OCI-LY1 (cell line): ENCODE data around the gene GRM7.

ENCODE experiments used
- H2AFZ ChIP-seq: fragments of 200-600 bp; sonication (generic), shearing (Covaris generic); 2 replicates; pipeline ENCODE4 v1.6.0; 2014; ENCODE audit warnings: antibody characterized with exemption, mild to moderate bottlenecking, low read length
- H3F3A ChIP-seq: fragments of 200-600 bp; sonication (generic), shearing (Covaris generic); 2 replicates; pipeline ENCODE4 v1.6.0; 2014; ENCODE audit warnings: mild to moderate bottlenecking, antibody characterized with exemption, low read length, moderate library complexity; ENCODE audit not compliant: insufficient read depth
- H3K27ac ChIP-seq: fragments of 200-600 bp; sonication (generic); 2 replicates; pipeline ENCODE4 v1.5.1; 2014; ENCODE audit warnings: low read length, mixed run types, mild to moderate bottlenecking, low read depth; ENCODE audit not compliant: poor library complexity, severe bottlenecking
- H3K27me3 ChIP-seq: fragments of 200-600 bp; sonication (generic); 2 replicates; pipeline ENCODE4 v1.6.0; 2014; ENCODE audit warnings: antibody characterized with exemption, mild to moderate bottlenecking, low read length, moderate library complexity; ENCODE audit not compliant: insufficient read depth
- H3K36me3 ChIP-seq: fragments of 200-600 bp; sonication (generic); 2 replicates; pipeline ENCODE4 v1.6.1; 2014; ENCODE audit warnings: mild to moderate bottlenecking, antibody characterized with exemption, low read length, moderate library complexity, mixed read lengths; ENCODE audit not compliant: insufficient read depth
- H3K4me1 ChIP-seq: fragments of 200-600 bp; sonication (generic); 2 replicates; pipeline ENCODE4 v1.5.1; 2014; ENCODE audit warnings: mild to moderate bottlenecking, low read length, moderate library complexity; ENCODE audit not compliant: insufficient read depth, severe bottlenecking
- H3K4me2 ChIP-seq: fragments of 200-600 bp; sonication (generic), shearing (Covaris generic); 2 replicates; pipeline ENCODE4 v1.6.1; 2014; ENCODE audit warnings: low read length
- H3K4me3 ChIP-seq: fragments of 200-600 bp; sonication (generic); 2 replicates; pipeline ENCODE4 v1.5.1; 2014; ENCODE audit warnings: low read length, low read depth, mild to moderate bottlenecking, mixed read lengths; ENCODE audit not compliant: poor library complexity, severe bottlenecking
- H3K79me2 ChIP-seq: fragments of 200-600 bp; shearing (Covaris generic); 2 replicates; pipeline ENCODE4 v1.6.1; 2016; ENCODE audit warnings: mixed run types, low read length, mixed read lengths; ENCODE audit not compliant: insufficient read depth
- H3K9ac ChIP-seq: fragments of 200-600 bp; sonication (generic), shearing (Covaris generic); 2 replicates; pipeline ENCODE4 v1.6.1; 2014; ENCODE audit warnings: mild to moderate bottlenecking, low read length, mixed read lengths
- H3K9me2 ChIP-seq: fragments of 200-600 bp; sonication (generic), shearing (Covaris generic); 2 replicates; pipeline ENCODE4 v1.6.1; 2014; ENCODE audit warnings: low read depth, mild to moderate bottlenecking, low read length, mixed read lengths
- H3K9me3 ChIP-seq: fragments of 200-600 bp; shearing (Covaris generic); 2 replicates; pipeline ENCODE4 v1.6.1; 2014; ENCODE audit warnings: low read length, mixed read lengths
- H4K20me1 ChIP-seq: fragments of 200-600 bp; sonication (generic), shearing (Covaris generic); 2 replicates; pipeline ENCODE4 v1.6.0; 2016; ENCODE audit warnings: mild to moderate bottlenecking, low read length; ENCODE audit not compliant: insufficient read depth
- EZH2 ChIP-seq: fragments of 200-600 bp; sonication (generic), shearing (Covaris generic); IDR thresholded peaks from 2 replicates; pipeline ENCODE4 v1.8.0; 2017; ENCODE audit warnings: borderline replicate concordance, mixed run types, mild to moderate bottlenecking, antibody characterized with exemption, low read length, moderate library complexity, mixed read lengths
- TF ChIP-seq, protein P1 (sequence below): fragments of 200-600 bp; sonication (generic), shearing (Covaris generic); IDR thresholded peaks from 2 replicates; pipeline ENCODE4 v1.5.1; 2017; ENCODE audit warnings: mild to moderate bottlenecking, antibody characterized with exemption, low read length, moderate library complexity, mixed read lengths

The GRM7 gene

DNA sequence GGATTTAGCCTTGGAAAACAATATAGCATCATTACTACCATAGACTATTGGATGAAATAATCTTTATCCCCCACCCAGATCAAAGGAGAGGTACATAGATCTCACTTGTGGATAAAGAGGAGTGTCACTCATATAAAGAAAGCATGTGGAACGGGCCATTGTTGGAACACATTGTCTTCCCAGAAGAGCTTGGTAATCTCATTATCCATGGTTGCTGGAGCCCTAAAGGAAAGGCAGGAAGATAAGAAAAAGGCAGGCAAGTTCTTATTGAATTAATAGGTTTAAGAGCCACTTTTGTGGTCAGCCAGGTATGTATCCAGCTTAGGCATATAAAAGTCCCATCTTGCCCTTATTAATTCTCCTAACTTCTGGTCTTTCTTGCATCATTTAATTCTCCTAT lies 659.1 kb downstream of the GRM7 start:
- Histone ChIP-seq H2AFZ (no peak overlapping the region), H4K20me1 (no peaks in the 10 kb centered on the region), H3K27ac (no peak overlapping the region), H3K9me3 (no peaks in the 10 kb centered on the region), H3K4me3 (no peak overlapping the region), H3K9me2 (no peaks in the 10 kb centered on the region), H3F3A (no peaks in the 10 kb centered on the region), H3K9ac (no peak overlapping the region), H3K79me2 (no peaks in the 10 kb centered on the region), H3K27me3 (no peaks in the 10 kb centered on the region), H3K4me2 (no peak overlapping the region), H3K4me1 (no peaks in the 10 kb centered on the region), H3K36me3 (no peaks in the 10 kb centered on the region)
- TF ChIP-seq, protein P1, sequence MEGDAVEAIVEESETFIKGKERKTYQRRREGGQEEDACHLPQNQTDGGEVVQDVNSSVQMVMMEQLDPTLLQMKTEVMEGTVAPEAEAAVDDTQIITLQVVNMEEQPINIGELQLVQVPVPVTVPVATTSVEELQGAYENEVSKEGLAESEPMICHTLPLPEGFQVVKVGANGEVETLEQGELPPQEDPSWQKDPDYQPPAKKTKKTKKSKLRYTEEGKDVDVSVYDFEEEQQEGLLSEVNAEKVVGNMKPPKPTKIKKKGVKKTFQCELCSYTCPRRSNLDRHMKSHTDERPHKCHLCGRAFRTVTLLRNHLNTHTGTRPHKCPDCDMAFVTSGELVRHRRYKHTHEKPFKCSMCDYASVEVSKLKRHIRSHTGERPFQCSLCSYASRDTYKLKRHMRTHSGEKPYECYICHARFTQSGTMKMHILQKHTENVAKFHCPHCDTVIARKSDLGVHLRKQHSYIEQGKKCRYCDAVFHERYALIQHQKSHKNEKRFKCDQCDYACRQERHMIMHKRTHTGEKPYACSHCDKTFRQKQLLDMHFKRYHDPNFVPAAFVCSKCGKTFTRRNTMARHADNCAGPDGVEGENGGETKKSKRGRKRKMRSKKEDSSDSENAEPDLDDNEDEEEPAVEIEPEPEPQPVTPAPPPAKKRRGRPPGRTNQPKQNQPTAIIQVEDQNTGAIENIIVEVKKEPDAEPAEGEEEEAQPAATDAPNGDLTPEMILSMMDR: no peak
- TF ChIP-seq EZH2: no peak

DNA sequence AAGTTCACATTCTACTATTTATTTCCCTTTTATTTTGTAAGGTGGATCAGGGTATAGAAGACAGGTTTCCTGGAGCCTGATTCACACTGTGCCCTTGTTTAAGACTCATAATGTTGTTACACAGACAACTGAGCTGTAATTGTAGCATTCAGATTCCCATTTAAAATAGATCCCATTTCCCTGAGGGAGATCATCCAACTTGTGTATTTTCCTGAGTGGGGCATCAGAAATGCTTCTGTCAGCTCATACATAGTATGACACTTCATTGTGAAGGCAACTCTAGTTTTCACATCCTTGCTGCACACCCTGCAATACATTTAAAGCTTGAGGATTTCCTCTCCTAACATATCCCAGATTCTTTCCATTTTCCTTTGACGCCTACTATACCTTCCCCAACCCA lies 659.7 kb downstream of the GRM7 start:
- Histone ChIP-seq H3K4me3 (no peak overlapping the region), H3K27ac (no peak overlapping the region), H3K79me2 (no peaks in the 10 kb centered on the region), H2AFZ (no peak overlapping the region), H3K9me3 (no peaks in the 10 kb centered on the region), H3K9me2 (no peaks in the 10 kb centered on the region), H3F3A (no peaks in the 10 kb centered on the region), H3K9ac (no peak overlapping the region), H4K20me1 (no peaks in the 10 kb centered on the region), H3K4me1 (no peaks in the 10 kb centered on the region), H3K36me3 (no peaks in the 10 kb centered on the region), H3K4me2 (no peak overlapping the region), H3K27me3 (no peaks in the 10 kb centered on the region)
- TF ChIP-seq, protein P1: no peak
- TF ChIP-seq EZH2: no peak

DNA sequence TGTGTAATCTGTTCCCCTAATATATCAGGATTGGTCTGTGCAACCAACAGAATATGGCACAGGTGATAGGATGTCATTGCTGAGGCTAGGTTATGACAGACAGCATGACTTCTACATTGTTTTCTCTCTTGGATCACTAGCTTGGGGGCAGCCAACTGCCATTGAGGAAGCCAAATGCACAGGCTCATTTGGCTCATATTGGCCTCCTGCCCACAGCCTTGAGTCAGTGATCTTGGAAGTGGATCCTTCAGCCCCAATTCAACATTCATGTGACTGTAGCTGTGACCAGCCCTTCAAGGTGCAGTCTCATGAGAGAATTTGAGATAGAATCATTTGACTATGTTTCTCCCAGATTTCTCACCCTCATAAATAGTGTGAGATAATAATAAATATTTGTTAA lies 675.6 kb downstream of the GRM7 start:
- no peak overlapping the region for H3K4me2 ChIP-seq
- TF ChIP-seq, protein P1: no peak
- no peak for TF ChIP-seq EZH2
- H3K4me3 ChIP-seq: no peak overlapping the region
- no peaks in the 10 kb centered on the region for H3F3A ChIP-seq
- H3K4me1 ChIP-seq: no peaks in the 10 kb centered on the region
- no peak overlapping the region for H3K27ac ChIP-seq
- no peak overlapping the region for H2AFZ ChIP-seq
- H3K36me3 ChIP-seq: no peaks in the 10 kb centered on the region
- no peaks in the 10 kb centered on the region for H3K27me3 ChIP-seq
- H3K9ac ChIP-seq: no peak overlapping the region
- H3K9me2 ChIP-seq: no peaks in the 10 kb centered on the region
- no peaks in the 10 kb centered on the region for H4K20me1 ChIP-seq
- H3K9me3 ChIP-seq: no peaks in the 10 kb centered on the region
- H3K79me2 ChIP-seq: no peaks in the 10 kb centered on the region
